OCI-LY3 (cell line): Measurements from ENCODE around the gene NDUFV1.
"Not testable (repeated sequence)": the region's sequence is repeated elsewhere in the genome, so short reads cannot be mapped to it uniquely, and the experiment has no call there.

Source experiments
- H2AFZ ChIP-seq: fragments of 200-600, 300-600 bp; shearing (Covaris generic); 2 replicates; pipeline ENCODE4 v1.6.0; 2014; ENCODE audit warnings: antibody characterized with exemption, low read depth, low read length
- H3K27ac ChIP-seq: fragments of 200-600, 300-600 bp; sonication (generic); 2 replicates; pipeline ENCODE4 v1.5.1; 2014; ENCODE audit warnings: mild to moderate bottlenecking, low read length, moderate library complexity, mixed read lengths
- H3K27me3 ChIP-seq: fragments of 200-600, 300-600 bp; sonication (generic); 2 replicates; pipeline ENCODE4 v1.6.1; 2014; ENCODE audit warnings: low read depth, low read length, mixed read lengths
- H3K36me3 ChIP-seq: fragments of 200-600, 300-600 bp; sonication (generic); replicated peaks from 2 replicates; pipeline ENCODE3; 2014; ENCODE audit warnings: low read depth, low read length, mixed read lengths
- H3K4me1 ChIP-seq: fragments of 300-600, 200-600 bp; sonication (generic); 2 replicates; pipeline ENCODE4 v1.6.1; 2014; ENCODE audit warnings: low read length, mixed read lengths
- H3K4me2 ChIP-seq: fragments of 200-600, 300-600 bp; sonication (generic); 2 replicates; pipeline ENCODE4 v1.6.1; 2014; ENCODE audit warnings: low read length, mixed read lengths
- H3K4me3 ChIP-seq: fragments of 300-600, 200-600 bp; sonication (generic); 2 replicates; pipeline ENCODE4 v1.5.1; 2014; ENCODE audit warnings: antibody characterized with exemption, mild to moderate bottlenecking, low read length, moderate library complexity
- H3K79me2 ChIP-seq: fragments of 300-600, 200-600 bp; shearing (Covaris generic); 2 replicates; pipeline ENCODE4 v1.6.1; 2014; ENCODE audit warnings: mild to moderate bottlenecking, low read length, mixed read lengths
- H3K9ac ChIP-seq: fragments of 300-600, 200-600 bp; shearing (Covaris generic); 2 replicates; pipeline ENCODE4 v1.6.0; 2014; ENCODE audit warnings: mild to moderate bottlenecking, low read length, moderate library complexity
- H3K9me3 ChIP-seq: fragments of 200-600, 300-600 bp; shearing (Covaris generic); 2 replicates; pipeline ENCODE4 v1.6.1; 2014; ENCODE audit warnings: low read length, mixed read lengths; ENCODE audit not compliant: insufficient read depth
- H4K20me1 ChIP-seq: fragments of 200-600, 300-600 bp; sonication (generic); 2 replicates; pipeline ENCODE4 v1.6.1; 2016; ENCODE audit warnings: low read length, mixed read lengths; ENCODE audit not compliant: insufficient read depth
- EZH2phosphoT487 ChIP-seq: fragments of 200-600 bp; shearing (Covaris generic); IDR thresholded peaks from 2 replicates; pipeline ENCODE4 v1.6.1; 2018; ENCODE audit warnings: antibody characterized with exemption, mixed run types, low read depth
- TF ChIP-seq, protein P1 (sequence below): fragments of 200-600, 300-600 bp; sonication (generic); IDR thresholded peaks from 2 replicates; pipeline ENCODE4 v1.5.1; 2014; ENCODE audit warnings: antibody characterized with exemption, low read length, low read depth

NDUFV1 gene

DNA sequence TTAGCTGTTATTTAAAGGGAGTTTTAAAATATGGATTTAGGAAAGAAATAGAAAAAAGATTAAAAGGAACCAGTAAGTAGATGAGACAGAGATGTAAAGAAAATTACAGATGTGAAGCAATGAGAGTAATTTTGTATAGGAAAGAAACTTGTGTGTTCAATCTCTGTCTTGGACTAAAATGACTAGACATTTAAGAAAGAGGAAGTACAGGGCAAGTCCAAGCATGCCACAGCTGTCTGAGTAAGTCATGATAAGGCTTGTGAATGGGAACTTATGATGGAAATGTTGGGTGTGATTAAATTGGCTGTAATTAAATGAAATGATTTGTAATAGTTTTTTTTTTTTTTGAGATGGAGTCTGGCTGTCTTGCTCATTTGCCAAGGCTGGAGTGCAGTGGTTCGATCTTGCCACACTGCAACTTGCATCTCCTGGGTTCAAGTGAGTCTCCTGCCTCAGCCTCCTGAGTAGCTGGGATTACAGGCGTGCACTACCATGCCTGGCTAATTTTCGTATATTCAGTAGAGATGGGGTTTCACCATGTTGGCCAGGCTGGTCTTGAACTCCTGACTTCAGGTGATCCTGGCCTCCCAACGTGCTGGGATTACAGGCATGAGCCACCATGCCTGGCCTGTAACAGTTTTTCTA is 49.7 kb downstream of the NDUFV1 start:
- no peak overlapping the region for H2AFZ ChIP-seq
- H3K79me2 ChIP-seq, result no peaks in the 10 kb centered on the region
- no peak overlapping the region for H3K27ac ChIP-seq
- H3K4me3 ChIP-seq, result no peak overlapping the region
- H3K9me3 ChIP-seq, result peaks cover 26% of the 10 kb centered on the region
- peaks cover 11% of the 10 kb centered on the region for H3K4me1 ChIP-seq
- H3K36me3 ChIP-seq, result peaks cover 4% of the 10 kb centered on the region
- H3K9ac ChIP-seq, result no peak overlapping the region
- H3K4me2 ChIP-seq, result no peak overlapping the region
- H3K27me3 ChIP-seq, result peaks cover 17% of the 10 kb centered on the region
- H4K20me1 ChIP-seq, result no peaks in the 10 kb centered on the region
- TF ChIP-seq, protein P1, sequence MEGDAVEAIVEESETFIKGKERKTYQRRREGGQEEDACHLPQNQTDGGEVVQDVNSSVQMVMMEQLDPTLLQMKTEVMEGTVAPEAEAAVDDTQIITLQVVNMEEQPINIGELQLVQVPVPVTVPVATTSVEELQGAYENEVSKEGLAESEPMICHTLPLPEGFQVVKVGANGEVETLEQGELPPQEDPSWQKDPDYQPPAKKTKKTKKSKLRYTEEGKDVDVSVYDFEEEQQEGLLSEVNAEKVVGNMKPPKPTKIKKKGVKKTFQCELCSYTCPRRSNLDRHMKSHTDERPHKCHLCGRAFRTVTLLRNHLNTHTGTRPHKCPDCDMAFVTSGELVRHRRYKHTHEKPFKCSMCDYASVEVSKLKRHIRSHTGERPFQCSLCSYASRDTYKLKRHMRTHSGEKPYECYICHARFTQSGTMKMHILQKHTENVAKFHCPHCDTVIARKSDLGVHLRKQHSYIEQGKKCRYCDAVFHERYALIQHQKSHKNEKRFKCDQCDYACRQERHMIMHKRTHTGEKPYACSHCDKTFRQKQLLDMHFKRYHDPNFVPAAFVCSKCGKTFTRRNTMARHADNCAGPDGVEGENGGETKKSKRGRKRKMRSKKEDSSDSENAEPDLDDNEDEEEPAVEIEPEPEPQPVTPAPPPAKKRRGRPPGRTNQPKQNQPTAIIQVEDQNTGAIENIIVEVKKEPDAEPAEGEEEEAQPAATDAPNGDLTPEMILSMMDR, result no peak
- TF ChIP-seq EZH2phosphoT487, result no peak

DNA sequence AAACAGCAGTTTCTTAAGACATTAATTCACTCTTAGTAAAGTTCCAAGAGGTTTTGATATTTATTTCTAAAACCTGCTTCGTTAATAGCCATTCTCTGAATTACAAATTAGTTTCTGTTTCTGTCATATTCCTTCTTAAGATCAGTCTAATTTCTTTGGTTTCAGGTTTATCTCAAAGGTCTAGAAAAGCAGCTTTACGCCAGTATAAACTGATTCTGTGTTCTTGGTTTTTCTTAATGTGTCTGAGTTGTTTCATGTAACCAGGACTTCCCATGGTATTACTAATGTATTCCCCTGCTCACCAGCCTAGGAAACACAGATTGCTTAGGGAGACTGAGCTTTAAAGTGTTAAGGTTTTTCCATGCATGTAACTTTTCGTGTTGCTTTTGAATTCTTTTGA is 50.6 kb downstream of the NDUFV1 start:
- peaks cover 4% of the 10 kb centered on the region for H3K36me3 ChIP-seq
- H3K79me2 ChIP-seq, result no peaks in the 10 kb centered on the region
- no peak overlapping the region for H3K4me3 ChIP-seq
- H3K27ac ChIP-seq, result no peak overlapping the region
- no peak overlapping the region for H2AFZ ChIP-seq
- no peaks in the 10 kb centered on the region for H4K20me1 ChIP-seq
- peaks cover 11% of the 10 kb centered on the region for H3K4me1 ChIP-seq
- no peak overlapping the region for H3K4me2 ChIP-seq
- H3K27me3 ChIP-seq, result peaks cover 25% of the 10 kb centered on the region
- H3K9me3 ChIP-seq, result peaks cover 26% of the 10 kb centered on the region
- H3K9ac ChIP-seq, result no peak overlapping the region
- no peak for TF ChIP-seq EZH2phosphoT487

DNA sequence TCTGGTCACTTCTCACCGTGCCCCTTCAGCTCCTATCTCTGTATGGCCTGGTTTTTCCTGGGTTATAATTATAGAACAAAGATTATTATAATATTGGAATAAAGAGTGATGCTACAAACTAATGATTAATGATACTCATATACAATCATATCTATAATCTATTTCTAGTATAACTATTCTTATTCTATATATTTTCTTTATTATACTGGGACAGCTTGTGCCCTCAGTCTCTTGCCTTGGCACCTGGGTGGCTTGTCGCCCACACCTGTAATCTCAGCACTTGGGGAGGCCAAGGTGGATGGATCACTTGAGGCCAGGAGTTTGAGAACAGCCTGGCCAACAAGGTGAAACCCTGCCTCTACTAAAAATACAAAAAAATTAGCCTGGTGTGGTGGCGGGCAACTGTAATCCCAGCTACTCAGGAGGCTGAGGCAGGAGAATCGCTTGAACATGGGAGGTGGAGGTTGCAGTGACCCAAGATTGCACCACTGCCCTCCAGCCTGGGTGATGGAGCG is 53.0 kb downstream of the NDUFV1 start:
- H3K4me1 ChIP-seq, result peaks cover 11% of the 10 kb centered on the region
- peaks cover 26% of the 10 kb centered on the region for H3K9me3 ChIP-seq
- H3K4me2 ChIP-seq, H3K27ac ChIP-seq, H4K20me1 ChIP-seq, H3K36me3 ChIP-seq, H3K79me2 ChIP-seq, H3K9ac ChIP-seq, H3K4me3 ChIP-seq, H2AFZ ChIP-seq: not testable (repeated sequence)
- H3K27me3 ChIP-seq, result peaks cover 24% of the 10 kb centered on the region

GRCh38 chr11:67660752-67661151 is 54.0 kb downstream of the NDUFV1 start:
- H4K20me1 ChIP-seq, result not testable (repeated sequence)

More at GRCh38 chr11:67660752-67661151, 54.0 kb downstream of the NDUFV1 start:
- not testable (repeated sequence) for H3K4me2 ChIP-seq, H3K36me3 ChIP-seq, H3K79me2 ChIP-seq, H3K27ac ChIP-seq, H3K4me3 ChIP-seq, H3K9ac ChIP-seq, H2AFZ ChIP-seq
- peaks cover 11% of the 10 kb centered on the region for H3K4me1 ChIP-seq
- peaks cover 25% of the 10 kb centered on the region for H3K27me3 ChIP-seq
- peaks cover 21% of the 10 kb centered on the region for H3K9me3 ChIP-seq
